ENCODE measurements around the gene MADD. TPM values are rescaled to one million over a fixed set of nuclear protein-coding genes. Genes with fewer than 3 reads are reported as not detected.

Gene MADD
- total and polyA plus RNA-seq, 10 of the 15 experiments (the other 5 are each of a cell fraction or from before 2014, with no cell fraction given) = 0.47 to 35.4 (median 17.6) TPM

- TF ChIP-seq, protein P1, sequence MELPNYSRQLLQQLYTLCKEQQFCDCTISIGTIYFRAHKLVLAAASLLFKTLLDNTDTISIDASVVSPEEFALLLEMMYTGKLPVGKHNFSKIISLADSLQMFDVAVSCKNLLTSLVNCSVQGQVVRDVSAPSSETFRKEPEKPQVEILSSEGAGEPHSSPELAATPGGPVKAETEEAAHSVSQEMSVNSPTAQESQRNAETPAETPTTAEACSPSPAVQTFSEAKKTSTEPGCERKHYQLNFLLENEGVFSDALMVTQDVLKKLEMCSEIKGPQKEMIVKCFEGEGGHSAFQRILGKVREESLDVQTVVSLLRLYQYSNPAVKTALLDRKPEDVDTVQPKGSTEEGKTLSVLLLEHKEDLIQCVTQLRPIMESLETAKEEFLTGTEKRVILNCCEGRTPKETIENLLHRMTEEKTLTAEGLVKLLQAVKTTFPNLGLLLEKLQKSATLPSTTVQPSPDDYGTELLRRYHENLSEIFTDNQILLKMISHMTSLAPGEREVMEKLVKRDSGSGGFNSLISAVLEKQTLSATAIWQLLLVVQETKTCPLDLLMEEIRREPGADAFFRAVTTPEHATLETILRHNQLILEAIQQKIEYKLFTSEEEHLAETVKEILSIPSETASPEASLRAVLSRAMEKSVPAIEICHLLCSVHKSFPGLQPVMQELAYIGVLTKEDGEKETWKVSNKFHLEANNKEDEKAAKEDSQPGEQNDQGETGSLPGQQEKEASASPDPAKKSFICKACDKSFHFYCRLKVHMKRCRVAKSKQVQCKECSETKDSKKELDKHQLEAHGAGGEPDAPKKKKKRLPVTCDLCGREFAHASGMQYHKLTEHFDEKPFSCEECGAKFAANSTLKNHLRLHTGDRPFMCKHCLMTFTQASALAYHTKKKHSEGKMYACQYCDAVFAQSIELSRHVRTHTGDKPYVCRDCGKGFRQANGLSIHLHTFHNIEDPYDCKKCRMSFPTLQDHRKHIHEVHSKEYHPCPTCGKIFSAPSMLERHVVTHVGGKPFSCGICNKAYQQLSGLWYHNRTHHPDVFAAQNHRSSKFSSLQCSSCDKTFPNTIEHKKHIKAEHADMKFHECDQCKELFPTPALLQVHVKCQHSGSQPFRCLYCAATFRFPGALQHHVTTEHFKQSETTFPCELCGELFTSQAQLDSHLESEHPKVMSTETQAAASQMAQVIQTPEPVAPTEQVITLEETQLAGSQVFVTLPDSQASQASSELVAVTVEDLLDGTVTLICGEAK (IDR thresholded peaks at IDR 0.05; ENCODE audit: borderline replicate concordance) = peak; percentile 66; the same call in 1 of the 2 replicates
- no peak; the same call in 1 of the 2 replicates for TF ChIP-seq DPF2 (IDR thresholded peaks at IDR 0.05)
- no peak for TF ChIP-seq ZNF384 (IDR thresholded peaks at IDR 0.05; ENCODE audit: borderline replicate concordance, low read depth, low read length)
- TF ChIP-seq SKIL (IDR thresholded peaks at IDR 0.05; ENCODE audit: low read depth, poor library complexity, severe bottlenecking) = no peak
- peak; percentile 38 for TF ChIP-seq LARP7 (IDR thresholded peaks at IDR 0.05)
- TF ChIP-seq, protein P2, sequence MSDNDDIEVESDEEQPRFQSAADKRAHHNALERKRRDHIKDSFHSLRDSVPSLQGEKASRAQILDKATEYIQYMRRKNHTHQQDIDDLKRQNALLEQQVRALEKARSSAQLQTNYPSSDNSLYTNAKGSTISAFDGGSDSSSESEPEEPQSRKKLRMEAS (IDR thresholded peaks at IDR 0.05; ENCODE audit: low read depth, low read length) = no peak; the same call in 1 of the 2 replicates
- no peak; the same call in none of the 2 replicates for TF ChIP-seq RUNX3 (IDR thresholded peaks at IDR 0.05; ENCODE audit: low read length)
- peak; percentile 25; the same call in 1 of the 2 replicates for TF ChIP-seq MTA2 (IDR thresholded peaks at IDR 0.05; ENCODE audit: low read depth)
- no peak for TF ChIP-seq SP1 (IDR thresholded peaks at IDR 0.05; ENCODE audit: low read depth, low read length)
- TF ChIP-seq KDM1A (IDR thresholded peaks at IDR 0.05; ENCODE audit: borderline replicate concordance) = no peak
- TF ChIP-seq, protein P3, sequence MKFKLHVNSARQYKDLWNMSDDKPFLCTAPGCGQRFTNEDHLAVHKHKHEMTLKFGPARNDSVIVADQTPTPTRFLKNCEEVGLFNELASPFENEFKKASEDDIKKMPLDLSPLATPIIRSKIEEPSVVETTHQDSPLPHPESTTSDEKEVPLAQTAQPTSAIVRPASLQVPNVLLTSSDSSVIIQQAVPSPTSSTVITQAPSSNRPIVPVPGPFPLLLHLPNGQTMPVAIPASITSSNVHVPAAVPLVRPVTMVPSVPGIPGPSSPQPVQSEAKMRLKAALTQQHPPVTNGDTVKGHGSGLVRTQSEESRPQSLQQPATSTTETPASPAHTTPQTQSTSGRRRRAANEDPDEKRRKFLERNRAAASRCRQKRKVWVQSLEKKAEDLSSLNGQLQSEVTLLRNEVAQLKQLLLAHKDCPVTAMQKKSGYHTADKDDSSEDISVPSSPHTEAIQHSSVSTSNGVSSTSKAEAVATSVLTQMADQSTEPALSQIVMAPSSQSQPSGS (IDR thresholded peaks at IDR 0.05; ENCODE audit: low read length) = no peak
- TF ChIP-seq RAD21 (IDR thresholded peaks at IDR 0.05; ENCODE audit: insufficient read depth, low read depth, low read length) = no peak
- no peak for TF ChIP-seq RAD51 (IDR thresholded peaks at IDR 0.05)
- TF ChIP-seq NFYA (IDR thresholded peaks at IDR 0.05; ENCODE audit: borderline replicate concordance, low read depth, low read length) = no peak
- peak; percentile 97 for TF ChIP-seq KLF5 (IDR thresholded peaks at IDR 0.05; ENCODE audit: partially characterized antibody)
- TF ChIP-seq CHD1 (IDR thresholded peaks at IDR 0.05; ENCODE audit: low read depth, low read length) = peak; percentile 94
- TF ChIP-seq SMARCA5 (IDR thresholded peaks at IDR 0.05) = no peak
- TF ChIP-seq, protein P4, sequence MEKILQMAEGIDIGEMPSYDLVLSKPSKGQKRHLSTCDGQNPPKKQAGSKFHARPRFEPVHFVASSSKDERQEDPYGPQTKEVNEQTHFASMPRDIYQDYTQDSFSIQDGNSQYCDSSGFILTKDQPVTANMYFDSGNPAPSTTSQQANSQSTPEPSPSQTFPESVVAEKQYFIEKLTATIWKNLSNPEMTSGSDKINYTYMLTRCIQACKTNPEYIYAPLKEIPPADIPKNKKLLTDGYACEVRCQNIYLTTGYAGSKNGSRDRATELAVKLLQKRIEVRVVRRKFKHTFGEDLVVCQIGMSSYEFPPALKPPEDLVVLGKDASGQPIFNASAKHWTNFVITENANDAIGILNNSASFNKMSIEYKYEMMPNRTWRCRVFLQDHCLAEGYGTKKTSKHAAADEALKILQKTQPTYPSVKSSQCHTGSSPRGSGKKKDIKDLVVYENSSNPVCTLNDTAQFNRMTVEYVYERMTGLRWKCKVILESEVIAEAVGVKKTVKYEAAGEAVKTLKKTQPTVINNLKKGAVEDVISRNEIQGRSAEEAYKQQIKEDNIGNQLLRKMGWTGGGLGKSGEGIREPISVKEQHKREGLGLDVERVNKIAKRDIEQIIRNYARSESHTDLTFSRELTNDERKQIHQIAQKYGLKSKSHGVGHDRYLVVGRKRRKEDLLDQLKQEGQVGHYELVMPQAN (conservative IDR thresholded peaks at IDR 0.05) = no peak; the same call in 1 of the 2 replicates
- TF ChIP-seq ZNF24 (IDR thresholded peaks at IDR 0.05) = no peak
- no peak for TF ChIP-seq SUZ12 (IDR thresholded peaks at IDR 0.05; ENCODE audit: unreplicated experiment)
- peak; percentile 63; the same call in 1 of the 2 replicates for TF ChIP-seq GABPA (IDR thresholded peaks at IDR 0.05; ENCODE audit: low read depth)
These were observed 718 bp upstream of the MADD start (continued) for GRCh38 chr11:47269002-47269828.

Measured in GM12878 (cell line).